CD14-positive monocyte (primary cell): ENCODE measurements around the gene PAMR1. TPM values are rescaled to one million over a fixed set of nuclear protein-coding genes. Genes with fewer than 3 reads are reported as not detected.

Experiments
- DNase-seq, 3 donors: peaks; one replicate each; pipeline ENCODE4 v3.0.0-alpha.2; 2011 to 2022
- H2AFZ ChIP-seq: 2 replicates; pipeline ENCODE4 v1.6.0; 2012; ENCODE audit warnings: mild to moderate bottlenecking, low read depth, low read length, inconsistent platforms; ENCODE audit not compliant: insufficient read depth, poor library complexity, severe bottlenecking
- H3K27ac ChIP-seq, 2 donors: 1 replicate in 1 of 2; 2 replicates in 1 of 2; pipeline ENCODE4 v1.5.1; 2012 to 2013; ENCODE audit warnings: low read length in 2 of 2, control low read depth in 1 of 2, inconsistent platforms in 1 of 2, low read depth in 1 of 2, mild to moderate bottlenecking in 1 of 2
- H3K27me3 ChIP-seq, 2 donors: one replicate each; pipeline versions ENCODE4 v1.6.0 to v1.6.1; 2011 to 2013; ENCODE audit warnings: low read length in 2 of 2; ENCODE audit not compliant: control insufficient read depth in 2 of 2, insufficient read depth in 2 of 2
- H3K36me3 ChIP-seq, 2 donors: replicated peaks in 1 of 2; 1 replicate in 1 of 2; 2 replicates in 1 of 2; pipeline versions ENCODE4 v1.5.1 to v1.6.1; 2012 to 2013; ENCODE audit warnings: low read length in 2 of 2, control low read depth in 1 of 2, inconsistent platforms in 1 of 2, mild to moderate bottlenecking in 1 of 2; ENCODE audit not compliant: insufficient read depth in 2 of 2, control insufficient read depth in 1 of 2
- H3K4me1 ChIP-seq, 2 donors: 1 replicate in 1 of 2; 2 replicates in 1 of 2; pipeline versions ENCODE4 v1.5.1 to v1.6.1; 2012 to 2013; ENCODE audit warnings: low read length in 2 of 2, control low read depth in 1 of 2, inconsistent platforms in 1 of 2, mild to moderate bottlenecking in 1 of 2, moderate library complexity in 1 of 2; ENCODE audit not compliant: insufficient read depth in 2 of 2, control insufficient read depth in 1 of 2
- H3K4me2 ChIP-seq: replicated peaks from 2 replicates; pipeline ENCODE3; 2012; ENCODE audit warnings: low read length, moderate library complexity, mild to moderate bottlenecking; ENCODE audit not compliant: poor library complexity, severe bottlenecking; ENCODE audit errors: extremely low read depth
- H3K4me3 ChIP-seq, 3 experiments: fragments of 200-600 bp in 1 of 3; sonication (generic) in 1 of 3; replicated peaks in 1 of 3; 1 replicate in 2 of 3; 2 replicates in 1 of 3; pipeline ENCODE4 v1.5.1; 2011 to 2013; ENCODE audit warnings: low read length in 3 of 3, mild to moderate bottlenecking in 3 of 3, control low read depth in 2 of 3, low read depth in 2 of 3, inconsistent platforms in 1 of 3, moderate library complexity in 1 of 3
- H3K79me2 ChIP-seq: 2 replicates; pipeline ENCODE4 v1.6.0; 2012; ENCODE audit warnings: mild to moderate bottlenecking, control low read depth, inconsistent platforms, low read length, moderate library complexity; ENCODE audit not compliant: insufficient read depth
- H3K9ac ChIP-seq: 2 replicates; pipeline ENCODE4 v1.6.0; 2017; ENCODE audit warnings: low read length, mild to moderate bottlenecking; ENCODE audit not compliant: insufficient read depth, poor library complexity, severe bottlenecking
- H3K9me3 ChIP-seq, 2 donors: replicated peaks in 1 of 2; 1 replicate in 1 of 2; 2 replicates in 1 of 2; pipeline versions ENCODE4 v1.5.1 to v1.6.1; 2012 to 2013; ENCODE audit warnings: low read length in 2 of 2, control low read depth in 1 of 2; ENCODE audit not compliant: control insufficient read depth in 1 of 2, insufficient read depth in 1 of 2
- H4K20me1 ChIP-seq: 2 replicates; pipeline ENCODE4 v1.6.0; 2012; ENCODE audit warnings: mild to moderate bottlenecking, low read length, control low read depth, moderate library complexity; ENCODE audit not compliant: insufficient read depth
- H3K27ac Mint-ChIP-seq, 7 donors: one replicate each; pipeline ENCODE4 v1.8.0; 2020; ENCODE audit warnings: mild to moderate bottlenecking in 7 of 7, mixed read lengths in 7 of 7, moderate library complexity in 6 of 7, inconsistent platforms in 2 of 7
- H3K27me3 Mint-ChIP-seq, 3 donors: one replicate each; pipeline ENCODE4 v1.8.0; 2021 to 2022; ENCODE audit warnings: low read depth in 3 of 3, mild to moderate bottlenecking in 3 of 3, mixed read lengths in 3 of 3, moderate library complexity in 3 of 3, inconsistent platforms in 1 of 3
- H3K36me3 Mint-ChIP-seq, 2 donors: one replicate each; pipeline ENCODE4 v1.8.0; 2020; ENCODE audit warnings: mixed read lengths in 2 of 2, inconsistent platforms in 1 of 2, mild to moderate bottlenecking in 1 of 2
- H3K4me1 Mint-ChIP-seq: one replicate; pipeline ENCODE4 v1.8.0; 2020; ENCODE audit warnings: mild to moderate bottlenecking, mixed read lengths
- H3K4me3 Mint-ChIP-seq, 2 donors: one replicate each; pipeline ENCODE4 v1.8.0; 2020; ENCODE audit warnings: mild to moderate bottlenecking in 2 of 2, mixed read lengths in 2 of 2, moderate library complexity in 1 of 2
- H3K9me3 Mint-ChIP-seq, 7 donors: one replicate each; pipeline ENCODE4 v1.8.0; 2020 to 2022; ENCODE audit warnings: mixed read lengths in 7 of 7, mild to moderate bottlenecking in 6 of 7, moderate library complexity in 6 of 7, inconsistent platforms in 2 of 7
- WGBS: methylation state at CpG from one replicate; pipeline ENCODE4 v1.1.5; 2013; ENCODE audit warnings: missing lambda C conversion rate; ENCODE audit not compliant: insufficient coverage; 5-methylcytosine and 5-hydroxymethylcytosine counted together
- intact Hi-C, 2 donors: fragments of 100-400 bp; cut with micrococcal nuclease; formaldehyde crosslinking; loops; one replicate each; pipeline versions ENCODE4 v1.15.0 to v1.15.1; 2023
- polyA plus RNA-seq, 3 donors: library from polyadenylated mRNA; depleted of rRNA in 1 of 3; unstranded in 2 of 3; stranded (reverse) in 1 of 3; fragments of 300-500 nt in 2 of 3; fragments of >200 nt in 1 of 3; fragmentation: Illumina TruSeq in 2 of 3; gene quantifications; 1 replicate in 2 of 3; 2 replicates in 1 of 3; pipeline ENCODE4 v1.2.3, GENCODE V29; 2012 to 2021
- TF ChIP-seq, protein P1 (sequence below): fragments of 200-600 bp; IDR thresholded peaks from one replicate; pipeline ENCODE4 v1.8.0; 2022; ENCODE audit warnings: antibody characterized with exemption, mild to moderate bottlenecking

Gene PAMR1
- polyA plus RNA-seq, 3 donors = not detected

DNA sequence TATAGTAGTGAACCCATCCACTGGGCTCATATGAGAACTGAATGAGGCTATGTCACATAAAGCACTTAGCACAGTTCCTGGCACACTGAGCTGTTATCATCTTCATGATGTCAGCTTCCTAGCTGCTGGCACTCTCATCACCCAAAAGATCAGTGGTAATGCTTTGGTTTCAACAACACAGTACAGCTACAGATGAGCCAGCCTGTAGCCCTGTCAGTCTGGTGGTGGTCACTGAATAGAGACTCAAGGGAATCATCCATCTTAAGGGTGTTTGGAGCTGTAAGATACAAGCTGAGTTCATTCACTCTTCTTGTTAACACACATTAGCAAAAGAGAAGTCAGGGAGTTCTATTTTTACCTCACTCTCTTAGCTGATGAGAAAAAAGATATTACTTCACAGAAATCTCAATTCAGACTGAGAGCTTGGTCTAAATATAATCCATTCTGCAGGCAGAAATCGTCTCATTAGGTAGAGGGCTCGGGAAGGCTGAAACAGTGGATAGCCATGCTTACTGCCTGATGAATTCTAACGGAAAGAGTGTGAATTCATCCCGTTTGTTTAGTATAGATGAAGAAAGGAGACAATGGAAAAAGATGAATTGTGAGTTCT is 99.7 kb downstream of the PAMR1 start:
- no peak overlapping the region for H2AFZ ChIP-seq
- H4K20me1 ChIP-seq = no peaks in the 10 kb centered on the region
- no peaks in the 10 kb centered on the region for H3K4me1 ChIP-seq
- TF ChIP-seq, protein P1, sequence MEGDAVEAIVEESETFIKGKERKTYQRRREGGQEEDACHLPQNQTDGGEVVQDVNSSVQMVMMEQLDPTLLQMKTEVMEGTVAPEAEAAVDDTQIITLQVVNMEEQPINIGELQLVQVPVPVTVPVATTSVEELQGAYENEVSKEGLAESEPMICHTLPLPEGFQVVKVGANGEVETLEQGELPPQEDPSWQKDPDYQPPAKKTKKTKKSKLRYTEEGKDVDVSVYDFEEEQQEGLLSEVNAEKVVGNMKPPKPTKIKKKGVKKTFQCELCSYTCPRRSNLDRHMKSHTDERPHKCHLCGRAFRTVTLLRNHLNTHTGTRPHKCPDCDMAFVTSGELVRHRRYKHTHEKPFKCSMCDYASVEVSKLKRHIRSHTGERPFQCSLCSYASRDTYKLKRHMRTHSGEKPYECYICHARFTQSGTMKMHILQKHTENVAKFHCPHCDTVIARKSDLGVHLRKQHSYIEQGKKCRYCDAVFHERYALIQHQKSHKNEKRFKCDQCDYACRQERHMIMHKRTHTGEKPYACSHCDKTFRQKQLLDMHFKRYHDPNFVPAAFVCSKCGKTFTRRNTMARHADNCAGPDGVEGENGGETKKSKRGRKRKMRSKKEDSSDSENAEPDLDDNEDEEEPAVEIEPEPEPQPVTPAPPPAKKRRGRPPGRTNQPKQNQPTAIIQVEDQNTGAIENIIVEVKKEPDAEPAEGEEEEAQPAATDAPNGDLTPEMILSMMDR = no peak
- Mint-ChIP-seq H3K27me3 (peaks cover 46 to 67% (median 57%) of the 10 kb centered on the region in 3 donors), H3K4me1 (no peaks in the 10 kb centered on the region), H3K27ac (no peak overlapping the region), H3K9me3 (peaks cover 0 to 2% (median 0%) of the 10 kb centered on the region in 7 donors), H3K4me3 (no peak overlapping the region), H3K36me3 (no peaks in the 10 kb centered on the region)
- H3K27me3 ChIP-seq = peaks cover 62 to 81% of the 10 kb centered on the region in 2 donors
- DNase-seq = no peak
- H3K4me3 ChIP-seq = no peak overlapping the region
- no peak overlapping the region for H3K9ac ChIP-seq
- H3K9me3 ChIP-seq = peaks cover 0 to 3% of the 10 kb centered on the region in 2 donors
- WGBS = 100% methylated on average over 2 of the region's 4 CpGs
- no peaks in the 10 kb centered on the region for H3K79me2 ChIP-seq
- no peaks in the 10 kb centered on the region for H3K36me3 ChIP-seq
- no peak overlapping the region for H3K27ac ChIP-seq
- intact Hi-C loops = no loop called here
- no peak overlapping the region for H3K4me2 ChIP-seq

DNA sequence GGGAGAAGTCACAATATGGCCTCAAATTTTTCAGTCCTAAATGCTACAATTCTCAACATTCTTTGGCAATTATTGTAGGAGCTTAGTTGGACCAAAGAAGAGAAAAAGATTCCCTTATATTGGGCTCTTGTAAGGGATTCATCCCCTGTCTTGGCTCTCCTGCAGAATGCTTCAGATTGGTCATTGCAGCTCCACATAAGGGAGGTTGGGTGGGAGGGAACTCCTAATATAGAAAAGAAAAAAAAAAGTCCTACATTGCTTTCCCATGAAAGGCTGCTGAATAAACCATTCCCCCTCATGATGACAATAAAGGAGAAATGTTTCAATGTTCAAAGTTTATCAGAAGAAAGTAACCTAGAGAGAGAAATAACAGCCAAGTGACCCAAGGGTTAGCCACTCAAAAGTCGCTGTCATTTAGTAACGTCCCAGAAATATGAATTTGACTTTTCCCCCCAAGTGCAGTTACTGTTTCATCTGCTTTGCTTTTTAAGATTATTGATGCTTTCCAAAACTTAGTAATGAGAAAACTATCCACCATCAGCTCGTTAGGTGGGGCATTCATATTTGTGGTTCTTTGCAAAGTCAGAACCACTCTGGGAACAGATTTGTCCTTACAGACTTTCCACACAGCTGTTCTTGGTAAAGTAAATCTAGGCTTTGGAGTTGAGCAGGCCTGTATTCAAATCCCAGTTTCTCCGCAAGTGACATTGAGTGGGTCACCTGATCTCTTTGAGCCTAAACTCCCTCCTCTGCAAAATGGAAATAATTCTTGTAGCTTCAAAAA is 101.1 kb downstream of the PAMR1 start:
- Mint-ChIP-seq H3K27me3 (peaks cover 55 to 77% (median 67%) of the 10 kb centered on the region in 3 donors), H3K4me3 (no peak overlapping the region), H3K9me3 (peaks cover 0 to 10% (median 3%) of the 10 kb centered on the region in 7 donors), H3K36me3 (no peaks in the 10 kb centered on the region), H3K27ac (no peak overlapping the region), H3K4me1 (peaks cover 6% of the 10 kb centered on the region)
- H3K27ac ChIP-seq = no peak overlapping the region
- H3K9ac ChIP-seq = no peak overlapping the region
- H3K4me3 ChIP-seq = no peak overlapping the region
- H3K36me3 ChIP-seq = no peaks in the 10 kb centered on the region
- H3K9me3 ChIP-seq = peaks cover 0 to 3% of the 10 kb centered on the region in 2 donors
- TF ChIP-seq, protein P1 = no peak
- H4K20me1 ChIP-seq = no peaks in the 10 kb centered on the region
- H2AFZ ChIP-seq = no peak overlapping the region
- H3K4me1 ChIP-seq = peaks cover 8 to 9% of the 10 kb centered on the region in 2 donors
- peaks cover 71 to 87% of the 10 kb centered on the region in 2 donors for H3K27me3 ChIP-seq
- no peak overlapping the region for H3K4me2 ChIP-seq
- DNase-seq = no peak
- WGBS = 40% methylated on average over 2 of the region's 4 CpGs
- H3K79me2 ChIP-seq = no peaks in the 10 kb centered on the region
- intact Hi-C loops = no loop called here
